GM10266 (cell line): Measurements from ENCODE around the gene PRKCE.

Experiments used
- DNase-seq: peaks from one replicate; pipeline ENCODE4 v3.0.0; 2012; ENCODE audit errors: extremely low spot score
- CTCF ChIP-seq: IDR thresholded peaks from 2 replicates; pipeline ENCODE4 v1.5.1; 2012; ENCODE audit warnings: mild to moderate bottlenecking, low read depth; ENCODE audit not compliant: control insufficient read depth, insufficient read depth; ENCODE audit errors: missing control alignments

PRKCE gene

GRCh38 chr2:46058140-46058539 is 406.7 kb downstream of the PRKCE start:
- DNase-seq, result no peak
- TF ChIP-seq CTCF, result no peak

- TF ChIP-seq CTCF, result peak; percentile 96
- peak; percentile 59 for DNase-seq
These were observed 411.4 kb downstream of the PRKCE start for GRCh38 chr2:46062637-46063412.

- DNase-seq, result no peak
- TF ChIP-seq CTCF, result no peak
These were observed 412.9 kb downstream of the PRKCE start for GRCh38 chr2:46064396-46064795.

- TF ChIP-seq CTCF, result no peak
- no peak for DNase-seq
These were observed 413.7 kb downstream of the PRKCE start for GRCh38 chr2:46065152-46065551.

GRCh38 chr2:46066116-46066515 is 414.6 kb downstream of the PRKCE start:
- TF ChIP-seq CTCF, result no peak
- DNase-seq, result no peak

GRCh38 chr2:46066601-46067000 is 415.1 kb downstream of the PRKCE start:
- TF ChIP-seq CTCF, result no peak

GRCh38 chr2:46067062-46067461 is 415.6 kb downstream of the PRKCE start:
- no peak for TF ChIP-seq CTCF
- DNase-seq, result no peak

More at GRCh38 chr2:46066601-46067000, 415.1 kb downstream of the PRKCE start:
- DNase-seq, result no peak
